Stimulated activated CD8-positive, alpha-beta memory T cell treated with anti-CD3 and anti-CD28 coated beads, Interleukin-7, amount 100 ng/mL, for 4 hours (primary cell): Measurements from ENCODE around the gene PDE3B.

Experiments used
- DNase-seq, 2 donors: peaks; one replicate each; pipeline ENCODE4 v3.0.0-alpha.2; 2020; ENCODE audit warnings: low read depth in 2 of 2

Gene PDE3B

GRCh38 chr11:14884667-14885273 is 241.2 kb downstream of the PDE3B start:
- no peak for DNase-seq

GRCh38 chr11:14886513-14886912 is 242.9 kb downstream of the PDE3B start:
- no peak for DNase-seq

GRCh38 chr11:14891143-14892035 is 247.8 kb downstream of the PDE3B start:
- DNase-seq: peak; percentile 86

GRCh38 chr11:14892036-14892556 is 248.5 kb downstream of the PDE3B start, which contains the start of gene CYP2R1:
Gene CYP2R1 (minus strand): TSS chr11:14892231. CDS start chr11:14892205, 26 bp downstream.
- DNase-seq: peak; percentile 85 to 86

GRCh38 chr11:14892577-14892976 is 249.0 kb downstream of the PDE3B start:
- no peak for DNase-seq

- no peak for DNase-seq
Measured at GRCh38 chr11:14894657-14895598, 251.3 kb downstream of the PDE3B start.

- DNase-seq: no peak
Measured at GRCh38 chr11:14898355-14898754, 254.8 kb downstream of the PDE3B start.

GRCh38 chr11:14898906-14899305 is 255.3 kb downstream of the PDE3B start:
- no peak for DNase-seq

GRCh38 chr11:14902650-14903350 is 259.2 kb downstream of the PDE3B start:
- no peak for DNase-seq

- peak; percentile 62 to 71 for DNase-seq
Measured at GRCh38 chr11:14904745-14905103, 261.1 kb downstream of the PDE3B start.

- peak; percentile 26 to 39 for DNase-seq
Measured at GRCh38 chr11:14905104-14906033, 261.8 kb downstream of the PDE3B start.

GRCh38 chr11:14906578-14906977 is 263.0 kb downstream of the PDE3B start:
- DNase-seq: no peak

- DNase-seq: no peak
Measured at GRCh38 chr11:14906993-14907392, 263.4 kb downstream of the PDE3B start.

GRCh38 chr11:14907411-14908213 is 264.0 kb downstream of the PDE3B start:
- DNase-seq: peak; percentile 69 to 72

- no peak for DNase-seq
Measured at GRCh38 chr11:14908214-14908880, 264.7 kb downstream of the PDE3B start.

- DNase-seq: no peak
Measured at GRCh38 chr11:14914536-14914935, 270.9 kb downstream of the PDE3B start.

GRCh38 chr11:14916403-14916802 is 272.8 kb downstream of the PDE3B start:
- DNase-seq: no peak
